CD4-positive, alpha-beta T cell treated with Interleukin-12 subunit alpha and Interleukin-12 subunit beta, for 1 hour (primary cell): ENCODE measurements around the gene SCUBE3.

Source experiments
- DNase-seq: peaks from one replicate; pipeline ENCODE4 v3.0.0-alpha.2; 2020

SCUBE3 gene

DNA sequence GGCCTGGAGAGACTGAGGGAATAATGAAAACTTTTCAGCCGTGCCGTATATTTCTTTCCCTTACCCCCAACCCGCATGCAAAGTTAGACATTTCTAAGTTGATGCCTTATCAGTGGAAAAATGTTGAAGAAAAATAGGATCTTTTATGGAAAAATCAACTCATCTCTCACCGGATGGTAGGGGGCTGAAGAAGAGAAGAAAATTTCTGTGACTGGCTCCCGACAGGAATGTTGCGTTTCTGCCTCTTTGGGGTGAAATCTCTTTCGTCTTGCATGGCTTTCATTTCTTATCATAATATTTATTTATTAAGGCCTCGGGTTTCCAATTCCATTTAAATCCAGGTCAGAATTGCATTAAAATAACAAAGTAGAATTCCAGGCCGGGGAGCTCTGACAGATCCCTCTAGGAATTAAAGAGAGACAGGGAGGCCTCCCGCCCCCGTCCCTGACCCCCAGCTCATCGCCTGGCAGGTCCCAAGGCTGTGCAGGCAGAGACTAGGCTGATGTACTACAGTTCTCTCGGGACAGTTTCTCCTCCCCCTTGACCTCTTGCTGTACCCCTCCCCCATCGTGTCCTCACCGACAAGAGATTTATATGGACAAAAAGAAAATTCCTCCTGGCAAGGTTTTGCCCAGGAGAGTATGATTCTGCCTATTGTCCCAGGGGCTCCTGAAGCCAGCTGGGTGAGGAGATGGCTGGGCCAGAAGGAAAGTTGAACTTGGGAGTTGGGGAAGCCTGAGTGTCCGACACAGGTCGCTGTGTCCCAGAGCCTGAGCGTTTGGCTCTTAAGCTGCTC lies 1.3 kb downstream of the SCUBE3 start:
- no peak for DNase-seq

GRCh38 chr6:35215665-35216411 lies 2.1 kb downstream of the SCUBE3 start:
- no peak for DNase-seq

DNA sequence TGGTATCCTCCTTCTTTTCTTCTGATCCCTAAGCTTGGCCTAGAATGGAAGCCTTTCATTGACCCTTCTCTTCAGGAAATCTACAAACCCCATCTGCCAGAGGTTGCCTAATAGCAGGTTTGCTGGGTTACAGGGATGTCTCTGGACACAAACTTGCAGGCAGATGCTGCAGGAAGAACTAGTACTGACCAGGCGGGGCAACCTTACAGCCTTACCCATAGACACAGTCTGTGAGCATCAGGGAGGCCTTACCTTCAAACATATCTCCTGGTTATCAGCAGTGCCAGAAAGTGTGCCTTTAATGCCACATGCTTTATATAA lies 2.6 kb downstream of the SCUBE3 start:
- no peak for DNase-seq

DNA sequence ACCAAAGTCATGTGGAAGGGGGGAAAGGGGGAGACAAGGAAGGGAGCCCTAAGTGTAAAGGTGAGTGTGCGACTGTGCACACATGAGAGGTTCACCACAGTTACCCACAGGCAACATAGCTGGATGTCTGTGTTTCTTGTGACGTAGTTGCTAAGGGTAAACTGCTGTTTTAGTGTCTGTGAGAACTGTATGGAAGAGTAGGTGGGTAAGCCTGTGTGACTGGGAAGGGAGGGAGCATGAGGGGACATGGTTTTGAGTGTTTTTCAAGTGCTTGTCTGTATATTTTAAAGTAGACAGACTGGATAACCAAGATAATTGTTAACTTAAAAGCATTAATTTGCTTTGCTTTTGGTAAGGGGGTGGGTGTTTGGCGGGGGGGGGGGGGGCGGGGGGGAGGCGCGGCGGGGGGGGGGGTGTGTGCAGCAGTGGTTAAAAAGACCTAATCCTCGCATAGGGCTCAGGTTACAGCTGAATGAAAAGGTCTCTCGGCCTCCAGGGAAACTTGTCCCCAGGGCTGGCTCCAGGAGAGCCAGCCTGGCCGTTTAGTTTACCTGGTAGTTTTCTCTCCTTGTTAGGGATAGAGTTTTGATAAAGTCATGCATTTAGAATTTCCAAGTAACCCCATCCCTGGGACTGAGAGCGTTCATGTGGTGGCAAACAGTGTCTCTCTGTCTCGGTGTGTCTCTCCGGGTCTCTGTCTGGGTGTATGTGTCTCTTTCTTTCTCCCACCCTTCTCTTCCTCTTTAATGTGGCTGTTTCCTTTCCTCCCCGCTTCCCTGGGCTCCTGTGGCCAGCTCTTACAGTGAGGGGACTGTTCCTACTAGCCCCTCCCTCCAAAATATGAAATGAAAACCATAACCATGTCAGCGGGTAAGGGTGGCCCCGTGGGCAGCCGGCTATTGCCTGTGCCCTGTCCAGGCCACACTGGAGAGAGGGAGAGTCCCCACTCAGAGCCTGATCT lies 3.4 kb downstream of the SCUBE3 start:
- no peak for DNase-seq

GRCh38 chr6:35218021-35218420 lies 4.3 kb downstream of the SCUBE3 start:
- DNase-seq, result no peak

- no peak for DNase-seq
These were observed 4.7 kb downstream of the SCUBE3 start for GRCh38 chr6:35218456-35218855.

DNA sequence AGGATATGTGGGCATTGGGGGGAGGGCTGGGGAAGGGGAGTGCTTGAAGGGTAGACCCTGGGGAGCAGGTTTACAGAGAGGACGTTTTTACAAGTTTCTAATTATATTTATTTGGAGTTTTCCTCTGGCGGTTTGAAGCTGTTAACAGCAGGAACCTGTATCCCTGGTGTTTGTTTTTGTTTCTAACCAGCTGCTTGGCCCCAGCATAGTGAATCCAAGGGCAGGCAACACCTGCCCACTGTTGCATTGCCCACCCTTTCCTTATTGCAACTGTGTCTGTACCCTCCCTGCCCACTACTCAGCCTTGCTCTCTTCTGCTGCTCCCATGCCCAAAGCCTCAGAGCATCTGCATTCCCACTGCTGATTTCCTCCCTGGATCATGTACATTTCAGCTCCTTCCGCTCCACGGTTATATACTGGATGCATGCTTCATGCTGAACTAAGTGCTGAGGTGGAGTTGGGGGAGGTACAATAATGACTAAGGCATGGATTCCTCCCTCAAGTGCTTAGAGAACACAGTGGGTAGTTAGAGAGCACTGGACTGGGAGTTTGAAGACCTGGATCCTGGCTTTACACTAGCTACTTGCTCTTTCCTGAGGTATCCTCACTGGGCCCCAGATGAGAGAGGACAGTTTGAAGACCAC lies 6.0 kb downstream of the SCUBE3 start:
- no peak for DNase-seq

- DNase-seq, result no peak
These were observed 7.0 kb downstream of the SCUBE3 start for GRCh38 chr6:35220711-35221110.

DNA sequence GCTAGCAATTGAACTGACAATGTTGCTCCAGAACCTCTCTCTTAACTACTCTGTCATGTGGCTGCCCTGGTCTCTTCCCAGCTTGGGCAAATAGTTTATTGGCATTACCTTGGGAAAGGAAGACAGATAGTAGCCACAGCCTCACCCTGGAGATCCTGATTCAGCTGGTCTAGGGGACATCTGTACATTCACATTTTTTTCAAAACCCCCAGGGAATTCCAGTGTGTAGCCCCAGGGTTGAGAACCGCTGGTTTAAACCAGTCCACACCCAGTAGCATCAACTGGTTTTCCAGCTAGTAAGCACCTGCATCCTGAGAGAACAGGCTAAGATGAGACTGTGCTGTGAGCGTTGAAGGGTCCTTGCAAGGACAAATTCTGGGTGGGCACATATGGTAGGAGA lies 9.6 kb downstream of the SCUBE3 start:
- no peak for DNase-seq

- no peak for DNase-seq
These were observed 11.0 kb downstream of the SCUBE3 start for GRCh38 chr6:35224720-35225119.

DNA sequence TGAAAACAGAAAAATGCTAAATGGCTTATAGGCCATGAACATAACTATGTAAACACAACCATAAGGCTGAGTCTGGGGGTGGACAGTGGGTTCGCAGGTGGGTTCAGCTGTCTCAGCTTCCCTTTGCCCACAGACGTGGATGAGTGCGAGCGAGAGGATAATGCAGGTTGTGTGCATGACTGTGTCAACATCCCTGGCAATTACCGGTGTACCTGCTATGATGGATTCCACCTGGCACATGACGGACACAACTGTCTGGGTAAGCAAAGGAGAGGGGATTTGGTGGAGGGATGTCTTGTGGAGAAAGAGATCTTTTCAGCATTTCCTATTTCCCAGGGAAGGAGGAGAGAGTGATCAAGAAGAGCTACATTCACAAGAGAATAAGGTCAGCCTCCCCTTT lies 14.7 kb downstream of the SCUBE3 start:
- no peak for DNase-seq

GRCh38 chr6:35229304-35229703 lies 15.5 kb downstream of the SCUBE3 start:
- no peak for DNase-seq

DNA sequence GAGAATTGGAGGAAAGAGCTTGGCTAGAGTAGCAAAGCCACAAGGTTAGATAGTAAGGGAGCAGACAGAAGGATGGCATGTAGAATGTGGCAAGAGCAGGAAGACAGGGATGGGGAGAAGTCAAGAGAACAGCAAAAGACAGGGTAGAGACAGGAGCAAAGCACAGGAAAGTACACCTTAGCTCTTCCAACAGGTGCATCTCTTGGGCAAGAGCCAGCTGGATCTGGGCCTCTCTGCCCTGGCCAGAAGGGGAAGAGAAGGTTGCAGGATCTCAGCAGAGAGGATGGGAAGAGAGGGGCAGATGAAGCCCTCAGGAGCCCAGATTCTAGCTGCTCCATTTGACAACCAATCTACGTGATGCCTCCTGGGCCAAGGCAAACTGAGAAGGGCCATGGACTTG lies 16.7 kb downstream of the SCUBE3 start:
- no peak for DNase-seq

GRCh38 chr6:35230950-35231349 lies 17.2 kb downstream of the SCUBE3 start:
- no peak for DNase-seq

GRCh38 chr6:35231563-35231962 lies 17.8 kb downstream of the SCUBE3 start:
- no peak for DNase-seq

DNA sequence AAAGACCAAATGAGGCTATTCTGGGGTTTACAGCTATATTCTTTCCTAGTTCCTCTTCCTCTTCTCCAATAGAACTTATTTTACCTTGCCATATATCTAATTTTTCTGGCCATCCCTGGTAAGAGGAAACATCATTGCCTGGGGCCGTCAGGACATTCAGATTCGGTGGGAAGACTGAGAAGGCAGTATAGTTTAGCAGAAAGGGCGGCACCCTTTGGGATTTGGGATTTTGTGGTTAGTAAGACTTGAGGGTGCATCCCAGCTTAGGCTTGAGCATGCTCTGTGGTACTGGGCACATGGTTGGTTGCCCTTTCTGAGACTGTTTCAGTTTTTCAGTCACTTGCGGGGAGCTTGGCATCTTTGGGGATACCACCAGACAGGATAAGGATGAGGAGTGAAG lies 21.1 kb downstream of the SCUBE3 start:
- DNase-seq, result no peak

DNA sequence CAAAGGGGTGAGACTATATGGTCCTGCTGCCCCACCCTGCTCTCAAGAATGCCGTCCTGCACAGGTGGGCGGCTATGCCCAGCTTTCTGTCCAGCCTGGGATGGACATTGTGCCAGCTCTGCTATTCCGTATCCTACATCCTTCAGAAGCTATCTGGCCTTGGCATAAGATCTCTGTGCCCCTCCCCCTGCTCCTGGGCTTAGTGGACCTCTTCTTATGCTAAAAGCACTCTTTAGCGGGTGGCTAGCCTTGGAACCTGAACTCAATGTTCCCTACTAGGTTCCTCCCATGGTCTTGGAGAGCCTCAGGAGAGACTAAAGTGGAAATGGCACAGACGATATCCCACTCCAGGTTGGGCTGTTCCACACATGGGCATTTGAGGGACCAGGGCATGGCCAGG lies 22.5 kb downstream of the SCUBE3 start:
- no peak for DNase-seq

GRCh38 chr6:35237476-35237875 lies 23.7 kb downstream of the SCUBE3 start:
- DNase-seq, result no peak

- no peak for DNase-seq
These were observed 25.1 kb downstream of the SCUBE3 start for GRCh38 chr6:35238843-35239289.

GRCh38 chr6:35239581-35239980 lies 25.8 kb downstream of the SCUBE3 start:
- no peak for DNase-seq

GRCh38 chr6:35240838-35241801 lies 27.4 kb downstream of the SCUBE3 start:
- DNase-seq, result peak; percentile 72

- no peak for DNase-seq
These were observed 28.7 kb downstream of the SCUBE3 start for GRCh38 chr6:35242486-35242885.
